Astrocyte (in vitro differentiated cells and primary cell): ENCODE results near the gene CBLC. TPM values are rescaled to one million over a fixed set of nuclear protein-coding genes. Genes with fewer than 3 reads are reported as not detected.
"Not testable (repeated sequence)": the region's sequence is repeated elsewhere in the genome, so short reads cannot be mapped to it uniquely, and the experiment has no call there.

Source experiments
- DNase-seq: peaks from one replicate; pipeline ENCODE4 v3.0.0-alpha.2; 2010; ENCODE audit warnings: low read depth
- FAIRE-seq: peaks from 2 replicates; lab custom pipeline; 2011; peaks lifted over from hg19 to GRCh38; lab: Jason Lieb, UNC
- H2AFZ ChIP-seq: 2 replicates; pipeline ENCODE4 v1.6.0; 2012; ENCODE audit warnings: low read depth, low read length, inconsistent platforms
- H3K27ac ChIP-seq: 2 replicates; pipeline ENCODE4 v1.5.1; 2011; ENCODE audit warnings: low read depth, low read length, inconsistent platforms
- H3K27me3 ChIP-seq: 2 replicates; pipeline ENCODE4 v1.6.0; 2011; ENCODE audit warnings: low read length, inconsistent platforms; ENCODE audit not compliant: insufficient read depth
- H3K36me3 ChIP-seq: 2 replicates; pipeline ENCODE4 v1.5.1; 2011; ENCODE audit warnings: low read length, inconsistent platforms; ENCODE audit not compliant: insufficient read depth
- H3K4me1 ChIP-seq: 2 replicates; pipeline ENCODE4 v1.5.1; 2011; ENCODE audit warnings: low read length, inconsistent platforms; ENCODE audit not compliant: insufficient read depth
- H3K4me2 ChIP-seq: 2 replicates; pipeline ENCODE4 v1.6.0; 2012; ENCODE audit warnings: low read length, inconsistent platforms
- H3K4me3 ChIP-seq: 2 replicates; pipeline ENCODE4 v1.5.1; 2011; ENCODE audit warnings: low read depth, mild to moderate bottlenecking, low read length, inconsistent platforms; ENCODE audit not compliant: insufficient read depth
- H3K79me2 ChIP-seq: 2 replicates; pipeline ENCODE4 v1.6.0; 2012; ENCODE audit warnings: mild to moderate bottlenecking, low read length, inconsistent platforms; ENCODE audit not compliant: insufficient read depth
- H3K9ac ChIP-seq: 2 replicates; pipeline ENCODE4 v1.6.0; 2012; ENCODE audit warnings: mild to moderate bottlenecking, low read length, inconsistent platforms
- H3K9me3 ChIP-seq: 2 replicates; pipeline ENCODE4 v1.5.1; 2012; ENCODE audit warnings: low read depth, mild to moderate bottlenecking, low read length, inconsistent platforms; ENCODE audit not compliant: insufficient read depth
- H4K20me1 ChIP-seq: 2 replicates; pipeline ENCODE4 v1.6.0; 2012; ENCODE audit warnings: low read length, inconsistent platforms; ENCODE audit not compliant: insufficient read depth
- H3K27ac Mint-ChIP-seq: one replicate; pipeline ENCODE4 v1.8.0; 2021; ENCODE audit warnings: mild to moderate bottlenecking, mixed read lengths; ENCODE audit not compliant: unreplicated experiment
- H3K27me3 Mint-ChIP-seq: one replicate; pipeline ENCODE4 v1.8.0; 2021; ENCODE audit warnings: low read depth, mixed read lengths; ENCODE audit not compliant: unreplicated experiment
- H3K36me3 Mint-ChIP-seq: one replicate; pipeline ENCODE4 v1.8.0; 2021; ENCODE audit warnings: low read depth, mixed read lengths; ENCODE audit not compliant: unreplicated experiment
- H3K4me1 Mint-ChIP-seq: one replicate; pipeline ENCODE4 v1.8.0; 2021; ENCODE audit warnings: low read depth, mixed read lengths; ENCODE audit not compliant: unreplicated experiment
- H3K4me3 Mint-ChIP-seq: one replicate; pipeline ENCODE4 v1.8.0; 2021; ENCODE audit warnings: mild to moderate bottlenecking, moderate library complexity, mixed read lengths; ENCODE audit not compliant: unreplicated experiment
- H3K9me3 Mint-ChIP-seq: one replicate; pipeline ENCODE4 v1.8.0; 2021; ENCODE audit warnings: mild to moderate bottlenecking, mixed read lengths; ENCODE audit not compliant: unreplicated experiment
- EZH2 ChIP-seq: IDR thresholded peaks from 2 replicates; pipeline ENCODE4 v1.6.1; 2012; ENCODE audit warnings: mild to moderate bottlenecking, low read length, inconsistent platforms; ENCODE audit not compliant: insufficient read depth
- total RNA-seq: library from RNA; stranded (reverse); gene quantifications from 2 replicates; pipeline ENCODE4 v1.2.1, GENCODE V29; 2021
- TF ChIP-seq, protein P1 (sequence below): IDR thresholded peaks from 2 replicates; pipeline ENCODE4 v1.5.1; 2011; ENCODE audit warnings: low read depth, mild to moderate bottlenecking, inconsistent platforms, low read length, moderate library complexity; ENCODE audit not compliant: insufficient read depth

CBLC gene
- total RNA-seq, 1 donor from 2014 or later = not detected

DNA sequence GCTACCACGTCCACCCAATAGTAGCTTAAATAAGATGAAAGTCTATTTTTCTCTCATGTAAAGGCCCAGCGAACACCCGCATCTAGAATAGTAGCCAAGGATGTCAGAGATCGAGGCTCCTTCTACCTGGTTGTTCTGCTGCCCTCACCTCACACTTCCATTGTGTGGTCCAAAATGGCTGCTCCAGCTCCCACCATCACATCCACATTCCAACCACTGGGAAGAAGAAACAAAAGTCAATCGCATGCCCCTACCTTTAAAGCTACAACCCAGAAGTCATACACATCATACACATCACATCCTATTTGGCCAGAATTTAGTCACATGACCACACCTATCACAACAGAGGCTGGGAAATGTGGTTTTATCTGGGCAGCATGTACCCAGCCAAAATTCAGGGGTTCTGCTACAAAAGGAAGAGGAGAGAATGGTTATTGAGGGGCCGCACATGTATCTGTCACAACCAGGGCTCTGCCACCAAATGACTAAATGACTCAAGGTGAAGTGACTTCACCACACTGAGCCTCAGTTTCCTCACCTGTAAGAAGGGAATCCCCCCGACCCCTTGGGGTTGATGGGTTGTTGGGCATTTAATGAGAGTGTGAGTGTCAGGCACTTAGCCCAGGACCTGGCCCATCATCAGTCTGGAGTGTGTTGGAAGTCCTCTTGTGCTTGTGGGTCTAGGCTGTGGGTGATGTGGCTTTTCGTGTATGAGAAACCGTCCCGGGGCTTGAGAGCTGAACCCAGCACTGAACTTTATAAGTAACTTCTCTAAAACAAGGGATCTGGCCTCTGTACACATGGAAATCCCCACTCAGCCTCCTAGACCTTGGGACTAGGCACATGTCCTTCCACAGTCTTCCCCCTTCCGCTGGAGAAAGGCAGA lies 10.2 kb upstream of the CBLC start:
- DNase-seq = no peak
- Histone ChIP-seq H2AFZ (no peak overlapping the region), H4K20me1 (no peaks in the 10 kb centered on the region), H3K27me3 (no peaks in the 10 kb centered on the region), H3K36me3 (no peaks in the 10 kb centered on the region), H3K4me1 (no peaks in the 10 kb centered on the region), H3K9ac (no peak overlapping the region), H3K27ac (no peak overlapping the region), H3K4me2 (no peak overlapping the region), H3K9me3 (peaks cover 4% of the 10 kb centered on the region), H3K4me3 (no peak overlapping the region), H3K79me2 (no peaks in the 10 kb centered on the region)
- H3K36me3 Mint-ChIP-seq = peaks cover 2% of the 10 kb centered on the region
- peaks cover 2% of the 10 kb centered on the region for H3K27me3 Mint-ChIP-seq
- peak overlapping the region; percentile 21 for H3K4me3 Mint-ChIP-seq
- TF ChIP-seq EZH2 = no peak
- TF ChIP-seq, protein P1, sequence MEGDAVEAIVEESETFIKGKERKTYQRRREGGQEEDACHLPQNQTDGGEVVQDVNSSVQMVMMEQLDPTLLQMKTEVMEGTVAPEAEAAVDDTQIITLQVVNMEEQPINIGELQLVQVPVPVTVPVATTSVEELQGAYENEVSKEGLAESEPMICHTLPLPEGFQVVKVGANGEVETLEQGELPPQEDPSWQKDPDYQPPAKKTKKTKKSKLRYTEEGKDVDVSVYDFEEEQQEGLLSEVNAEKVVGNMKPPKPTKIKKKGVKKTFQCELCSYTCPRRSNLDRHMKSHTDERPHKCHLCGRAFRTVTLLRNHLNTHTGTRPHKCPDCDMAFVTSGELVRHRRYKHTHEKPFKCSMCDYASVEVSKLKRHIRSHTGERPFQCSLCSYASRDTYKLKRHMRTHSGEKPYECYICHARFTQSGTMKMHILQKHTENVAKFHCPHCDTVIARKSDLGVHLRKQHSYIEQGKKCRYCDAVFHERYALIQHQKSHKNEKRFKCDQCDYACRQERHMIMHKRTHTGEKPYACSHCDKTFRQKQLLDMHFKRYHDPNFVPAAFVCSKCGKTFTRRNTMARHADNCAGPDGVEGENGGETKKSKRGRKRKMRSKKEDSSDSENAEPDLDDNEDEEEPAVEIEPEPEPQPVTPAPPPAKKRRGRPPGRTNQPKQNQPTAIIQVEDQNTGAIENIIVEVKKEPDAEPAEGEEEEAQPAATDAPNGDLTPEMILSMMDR = no peak
- peaks cover 9% of the 10 kb centered on the region for H3K9me3 Mint-ChIP-seq
- no peak for FAIRE-seq
- H3K4me1 Mint-ChIP-seq = peaks cover 4% of the 10 kb centered on the region
- no peak overlapping the region for H3K27ac Mint-ChIP-seq

DNA sequence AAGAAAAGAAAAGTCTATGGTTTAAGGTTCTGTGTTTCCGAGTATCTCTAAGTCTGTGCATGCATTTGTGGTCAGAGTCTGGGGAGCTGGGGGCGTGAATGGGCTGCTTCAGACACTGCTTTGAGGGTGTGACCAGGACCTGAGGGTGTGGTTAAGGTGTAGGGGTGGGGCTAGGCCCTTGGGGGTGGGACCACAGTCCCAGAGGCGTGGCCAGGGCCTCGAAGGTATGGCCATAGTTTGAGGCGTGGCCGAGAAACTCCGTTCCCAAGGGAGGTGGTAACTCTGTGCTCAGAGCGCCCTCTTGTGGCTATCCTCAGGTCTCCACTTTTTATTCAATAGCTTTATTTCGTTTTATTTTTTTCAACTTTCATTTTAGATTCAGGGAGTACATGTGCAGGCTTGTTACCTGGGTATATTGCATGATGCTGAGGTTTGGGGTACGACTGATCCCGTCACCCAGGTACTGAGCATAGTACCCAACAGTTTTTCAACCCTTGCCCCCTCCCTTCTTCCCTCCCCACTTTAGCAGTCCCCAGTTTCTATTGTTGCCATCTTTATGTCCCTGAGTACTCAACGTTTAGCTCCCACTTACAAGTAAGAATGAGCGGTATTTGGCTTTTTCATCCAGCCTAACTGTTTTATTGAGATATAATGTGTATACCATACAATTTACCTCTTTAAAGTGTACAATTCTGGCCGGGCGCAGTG lies 7.0 kb upstream of the CBLC start:
- peaks cover 10% of the 10 kb centered on the region for H3K4me1 Mint-ChIP-seq
- H3K36me3 ChIP-seq = no peaks in the 10 kb centered on the region
- no peak overlapping the region for H3K4me3 ChIP-seq
- no peaks in the 10 kb centered on the region for H3K27me3 ChIP-seq
- DNase-seq = peak; percentile 87
- TF ChIP-seq, protein P1 = peak; percentile 67
- no peak for TF ChIP-seq EZH2
- H3K36me3 Mint-ChIP-seq = peaks cover 2% of the 10 kb centered on the region
- peak overlapping the region; percentile 79 for H2AFZ ChIP-seq
- no peak overlapping the region for H3K4me3 Mint-ChIP-seq
- H3K9ac ChIP-seq = no peak overlapping the region
- H3K4me1 ChIP-seq = peaks cover 14% of the 10 kb centered on the region
- peaks cover 4% of the 10 kb centered on the region for H3K9me3 ChIP-seq
- H4K20me1 ChIP-seq = no peaks in the 10 kb centered on the region
- peak; percentile 80 for FAIRE-seq
- no peaks in the 10 kb centered on the region for H3K79me2 ChIP-seq
- peaks cover 2% of the 10 kb centered on the region for H3K27me3 Mint-ChIP-seq
- peak overlapping the region; percentile 75 for H3K27ac Mint-ChIP-seq
- peak overlapping the region; percentile 77 for H3K4me2 ChIP-seq
- peaks cover 5% of the 10 kb centered on the region for H3K9me3 Mint-ChIP-seq
- H3K27ac ChIP-seq = no peak overlapping the region

GRCh38 chr19:44772144-44772543 lies 5.5 kb upstream of the CBLC start:
- peaks cover 14% of the 10 kb centered on the region for H3K4me1 ChIP-seq
- H3K36me3 Mint-ChIP-seq, H3K4me3 Mint-ChIP-seq, H4K20me1 ChIP-seq, H3K4me2 ChIP-seq, H3K9me3 Mint-ChIP-seq, H3K9me3 ChIP-seq, H3K36me3 ChIP-seq, H3K27me3 ChIP-seq, FAIRE-seq, H3K27me3 Mint-ChIP-seq, H2AFZ ChIP-seq, H3K79me2 ChIP-seq, H3K4me3 ChIP-seq, H3K27ac Mint-ChIP-seq, DNase-seq, H3K27ac ChIP-seq, H3K9ac ChIP-seq: not testable (repeated sequence)
- H3K4me1 Mint-ChIP-seq = peaks cover 10% of the 10 kb centered on the region
